Lower leg skin (tissue), 3 donors: ENCODE results near the gene OR4N5.

ENCODE experiments used
- CTCF ChIP-seq, 3 donors: fragments of 450-650 bp; IDR thresholded peaks; one replicate each; pipeline ENCODE4 v1.5.1; 2016; ENCODE audit warnings: antibody characterized with exemption in 3 of 3, mild to moderate bottlenecking in 3 of 3, moderate library complexity in 2 of 3
- POLR2A ChIP-seq, 2 donors: fragments of 450-650 bp; IDR thresholded peaks; one replicate each; pipeline ENCODE4 v1.6.1; 2016 to 2017; ENCODE audit warnings: antibody characterized with exemption in 2 of 2, mild to moderate bottlenecking in 1 of 2, moderate library complexity in 1 of 2

- no peak for TF ChIP-seq CTCF (IDR thresholded peaks at IDR 0.05)
- no peak for TF ChIP-seq POLR2A (IDR thresholded peaks at IDR 0.05)
These were observed 26.3 kb upstream of the OR4N5 start for GRCh38 chr14:20112321-20112720.
